Body of pancreas (tissue), 4 donors: ENCODE results near the gene ZDHHC13. TPM values are rescaled to one million over a fixed set of nuclear protein-coding genes. Genes with fewer than 3 reads are reported as not detected.

ENCODE experiments used
- ATAC-seq: fragments of 150-250 bp; one replicate; pipeline ENCODE4 v1.9.1; 2016
- DNase-seq, 4 donors: peaks; one replicate each; pipeline ENCODE4 v3.0.0-alpha.2; 2019
- H3K27ac ChIP-seq, 4 donors: fragments of 200-600 bp; sonication (generic); 1 replicate in 3 of 4; 2 replicates in 1 of 4; pipeline versions ENCODE4 v1.5.1 to v1.6.1; 2016 to 2019; ENCODE audit warnings: mild to moderate bottlenecking in 1 of 4, mixed read lengths in 1 of 4, moderate library complexity in 1 of 4
- H3K27me3 ChIP-seq, 2 donors: fragments of 200-600 bp; sonication (generic); one replicate each; pipeline ENCODE4 v1.6.0; 2016; ENCODE audit warnings: mild to moderate bottlenecking in 1 of 2
- H3K36me3 ChIP-seq, 2 donors: fragments of 200-600 bp; sonication (generic); replicated peaks in 1 of 2; 2 replicates each; pipeline ENCODE4 v1.5.1; 2016; ENCODE audit warnings: low read depth in 2 of 2; ENCODE audit not compliant: insufficient read depth in 1 of 2
- H3K4me1 ChIP-seq: fragments of 200-600 bp; sonication (generic); one replicate; pipeline ENCODE4 v1.6.0; 2016
- H3K4me3 ChIP-seq, 2 donors: fragments of 200-600 bp; sonication (generic); 1 replicate in 1 of 2; 2 replicates in 1 of 2; pipeline ENCODE4 v1.5.1; 2016 to 2019
- H3K9me3 ChIP-seq, 3 donors: fragments of 200-600 bp; sonication (generic); 1 replicate in 2 of 3; 2 replicates in 1 of 3; pipeline ENCODE4 v1.5.1; 2016
- POLR2A ChIP-seq, 3 donors: fragments of 450-650 bp; IDR thresholded peaks; one replicate each; pipeline ENCODE4 v1.6.1; 2016; ENCODE audit warnings: antibody characterized with exemption in 3 of 3, mild to moderate bottlenecking in 2 of 3
- WGBS, 2 donors: methylation state at CpG; one replicate each; pipeline ENCODE4 v1.1.5; 2017; 5-methylcytosine and 5-hydroxymethylcytosine counted together
- intact Hi-C: fragments of 100-400 bp; cut with DNase I; formaldehyde crosslinking; loops from one replicate; pipeline ENCODE4 v1.15.1; 2023
- total RNA-seq, 2 donors: library from RNA; depleted of rRNA; stranded (reverse); fragments of >200 nt; gene quantifications; one replicate each; pipeline ENCODE4 v1.1.0, GENCODE V29; 2016
- TF ChIP-seq, protein P1 (sequence below), 7 experiments: fragments of 450-650 bp in 4 of 7; fragments of 200-600 bp in 3 of 7; sonication (generic) in 3 of 7; IDR thresholded peaks; one replicate each; pipeline ENCODE4 v1.5.1; 2016 to 2019; ENCODE audit warnings: antibody characterized with exemption in 7 of 7

Gene ZDHHC13
- total RNA-seq, 2 donors from 2014 or later = 12.2 to 16.9 TPM

GRCh38 chr11:19208181-19208580 lies 91.2 kb downstream of the ZDHHC13 start:
- Histone ChIP-seq H3K4me1 (no peaks in the 10 kb centered on the region), H3K27me3 (no peaks in the 10 kb centered on the region), H3K9me3 (no peaks in the 10 kb centered on the region), H3K4me3 (no peak overlapping the region), H3K27ac (no peak overlapping the region), H3K36me3 (no peaks in the 10 kb centered on the region)
- ATAC-seq (no peak), DNase-seq (no peak)
- 85 to 92% methylated on average over 2 of the region's 2 CpGs for WGBS, 2 donors
- intact Hi-C loops = no loop called here
- TF ChIP-seq, protein P1, sequence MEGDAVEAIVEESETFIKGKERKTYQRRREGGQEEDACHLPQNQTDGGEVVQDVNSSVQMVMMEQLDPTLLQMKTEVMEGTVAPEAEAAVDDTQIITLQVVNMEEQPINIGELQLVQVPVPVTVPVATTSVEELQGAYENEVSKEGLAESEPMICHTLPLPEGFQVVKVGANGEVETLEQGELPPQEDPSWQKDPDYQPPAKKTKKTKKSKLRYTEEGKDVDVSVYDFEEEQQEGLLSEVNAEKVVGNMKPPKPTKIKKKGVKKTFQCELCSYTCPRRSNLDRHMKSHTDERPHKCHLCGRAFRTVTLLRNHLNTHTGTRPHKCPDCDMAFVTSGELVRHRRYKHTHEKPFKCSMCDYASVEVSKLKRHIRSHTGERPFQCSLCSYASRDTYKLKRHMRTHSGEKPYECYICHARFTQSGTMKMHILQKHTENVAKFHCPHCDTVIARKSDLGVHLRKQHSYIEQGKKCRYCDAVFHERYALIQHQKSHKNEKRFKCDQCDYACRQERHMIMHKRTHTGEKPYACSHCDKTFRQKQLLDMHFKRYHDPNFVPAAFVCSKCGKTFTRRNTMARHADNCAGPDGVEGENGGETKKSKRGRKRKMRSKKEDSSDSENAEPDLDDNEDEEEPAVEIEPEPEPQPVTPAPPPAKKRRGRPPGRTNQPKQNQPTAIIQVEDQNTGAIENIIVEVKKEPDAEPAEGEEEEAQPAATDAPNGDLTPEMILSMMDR (IDR thresholded peaks at IDR 0.05) = no peak
- no peak for TF ChIP-seq POLR2A (IDR thresholded peaks at IDR 0.05)

- ATAC-seq (no peak), DNase-seq (no peak)
- TF ChIP-seq, protein P1 (IDR thresholded peaks at IDR 0.05) = no peak
- no peak for TF ChIP-seq POLR2A (IDR thresholded peaks at IDR 0.05)
- H3K36me3 ChIP-seq = no peaks in the 10 kb centered on the region
- H3K4me1 ChIP-seq = no peaks in the 10 kb centered on the region
- no peaks in the 10 kb centered on the region for H3K9me3 ChIP-seq
- intact Hi-C loops = no loop called here
- no peaks in the 10 kb centered on the region for H3K27me3 ChIP-seq
- no peak overlapping the region for H3K27ac ChIP-seq
- H3K4me3 ChIP-seq = no peak overlapping the region
- 35 to 45% methylated on average over 3 of the region's 3 CpGs for WGBS, 2 donors
These were observed 92.1 kb downstream of the ZDHHC13 start for GRCh38 chr11:19208959-19209546.

- H3K36me3 ChIP-seq = no peaks in the 10 kb centered on the region
- ATAC-seq (no peak), DNase-seq (no peak)
- intact Hi-C loops = no loop called here
- H3K4me3 ChIP-seq = no peak overlapping the region
- H3K4me1 ChIP-seq = no peaks in the 10 kb centered on the region
- H3K27me3 ChIP-seq = no peaks in the 10 kb centered on the region
- 44 to 46% methylated on average over 4 of the region's 4 CpGs for WGBS, 2 donors
- no peak for TF ChIP-seq POLR2A (IDR thresholded peaks at IDR 0.05)
- TF ChIP-seq, protein P1 (IDR thresholded peaks at IDR 0.05) = no peak
- H3K9me3 ChIP-seq = no peaks in the 10 kb centered on the region
- H3K27ac ChIP-seq = no peak overlapping the region
These were observed 92.8 kb downstream of the ZDHHC13 start for GRCh38 chr11:19209617-19210370.

- TF ChIP-seq, protein P1 (IDR thresholded peaks at IDR 0.05) = no peak
- TF ChIP-seq POLR2A (IDR thresholded peaks at IDR 0.05) = no peak
- Histone ChIP-seq H3K4me1 (no peaks in the 10 kb centered on the region), H3K9me3 (no peaks in the 10 kb centered on the region), H3K4me3 (no peak overlapping the region), H3K27me3 (no peaks in the 10 kb centered on the region), H3K27ac (no peak overlapping the region), H3K36me3 (no peaks in the 10 kb centered on the region)
- DNase-seq (no peak), ATAC-seq (no peak)
- 79 to 83% methylated on average over 4 of the region's 4 CpGs for WGBS, 2 donors
- intact Hi-C loops = no loop called here
These were observed 99.1 kb downstream of the ZDHHC13 start for GRCh38 chr11:19216021-19216420.
